Gastroesophageal sphincter (tissue), 4 donors: ENCODE measurements around the gene CH25H. TPM values are rescaled to one million over a fixed set of nuclear protein-coding genes. Genes with fewer than 3 reads are reported as not detected.
"Not testable (repeated sequence)": the region's sequence is repeated elsewhere in the genome, so short reads cannot be mapped to it uniquely, and the experiment has no call there.

Experiments used
- ATAC-seq: fragments of 150-250 bp; one replicate; pipeline ENCODE4 v1.9.1; 2016; ENCODE audit warnings: mild to moderate bottlenecking, moderate library complexity
- H3K27ac ChIP-seq, 4 donors: fragments of 200-600 bp; sonication (generic) in 3 of 4; 1 replicate in 3 of 4; 2 replicates in 1 of 4; pipeline ENCODE4 v1.5.1; 2016 to 2019
- H3K27me3 ChIP-seq: fragments of 200-600 bp; sonication (generic); one replicate; pipeline ENCODE4 v1.5.1; 2019
- H3K36me3 ChIP-seq, 2 donors: fragments of 200-600 bp; sonication (generic); one replicate each; pipeline ENCODE4 v1.5.1; 2019; ENCODE audit warnings: control low read depth in 1 of 2
- H3K4me1 ChIP-seq, 3 donors: fragments of 200-600 bp; sonication (generic); 1 replicate in 2 of 3; 2 replicates in 1 of 3; pipeline ENCODE4 v1.5.1; 2016 to 2019; ENCODE audit warnings: control low read depth in 2 of 3
- H3K4me3 ChIP-seq, 2 donors: fragments of 200-600 bp; sonication (generic); one replicate each; pipeline ENCODE4 v1.5.1; 2019; ENCODE audit warnings: mild to moderate bottlenecking in 1 of 2, moderate library complexity in 1 of 2
- H3K9me3 ChIP-seq, 3 donors: fragments of 200-600 bp; sonication (generic); one replicate each; pipeline ENCODE4 v1.5.1; 2017 to 2019; ENCODE audit warnings: control low read depth in 2 of 3
- EP300 ChIP-seq: sonication (generic); formaldehyde crosslinking; IDR thresholded peaks from one replicate; pipeline ENCODE4 v1.6.1; 2017; ENCODE audit warnings: antibody characterized with exemption, mild to moderate bottlenecking
- POLR2A ChIP-seq, 2 donors: fragments of 450-650 bp; IDR thresholded peaks; one replicate each; pipeline ENCODE4 v1.6.1; 2017; ENCODE audit warnings: antibody characterized with exemption in 2 of 2, mild to moderate bottlenecking in 2 of 2, moderate library complexity in 1 of 2
- POLR2AphosphoS5 ChIP-seq: sonication (generic); formaldehyde crosslinking; IDR thresholded peaks from one replicate; pipeline ENCODE4 v1.6.1; 2017; ENCODE audit warnings: antibody characterized with exemption
- WGBS, 2 donors: methylation state at CpG; one replicate each; pipeline ENCODE4 v1.1.5; 2018; ENCODE audit warnings: low coverage in 1 of 2; 5-methylcytosine and 5-hydroxymethylcytosine counted together
- total RNA-seq, 4 donors: library from RNA; depleted of rRNA; stranded (reverse); fragments of >200 nt; gene quantifications; one replicate each; pipeline ENCODE4 v1.1.0, GENCODE V29; 2016
- TF ChIP-seq, protein P1 (sequence below), 4 experiments: fragments of 200-600 bp in 2 of 4; fragments of 450-650 bp in 2 of 4; sonication (generic) in 1 of 4; IDR thresholded peaks; one replicate each; pipeline ENCODE4 v1.5.1; 2017 to 2019; ENCODE audit warnings: antibody characterized with exemption in 4 of 4, mild to moderate bottlenecking in 2 of 4, moderate library complexity in 2 of 4

The CH25H gene
- total RNA-seq, 4 donors from 2014 or later, result 0.93 to 16.8 (median 1.5) TPM

DNA sequence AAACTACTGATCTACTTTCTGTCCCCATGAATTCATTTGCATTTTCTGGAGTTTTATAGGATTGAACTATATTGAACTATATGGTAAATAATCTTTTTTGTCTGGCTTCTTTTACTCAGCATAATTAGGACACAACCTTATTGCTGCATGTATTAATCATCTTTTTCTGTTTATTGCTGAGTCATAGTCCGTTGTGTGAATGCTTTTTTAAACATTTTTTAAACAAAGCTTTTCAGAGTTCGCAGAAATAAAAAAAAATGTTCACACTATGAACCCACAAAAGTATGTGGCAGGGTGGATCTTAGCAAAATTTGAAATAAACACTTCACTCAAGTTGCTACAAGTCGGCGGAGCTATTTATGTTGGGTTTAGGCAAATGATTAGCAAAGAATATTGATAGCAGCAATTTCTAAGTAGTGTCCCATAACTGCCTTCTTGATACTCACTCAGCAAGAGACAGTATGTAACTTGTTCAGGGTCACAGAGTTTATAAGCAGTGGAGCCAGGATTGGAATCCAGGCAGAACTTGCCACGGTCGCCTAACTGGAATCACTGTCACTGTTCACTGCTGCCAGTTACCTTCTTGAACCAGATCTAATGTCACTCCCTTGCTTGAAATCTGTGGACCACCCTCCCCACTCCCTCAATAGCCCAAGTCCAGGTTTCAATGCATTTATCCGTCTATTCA, 5.6 kb downstream of the CH25H start:
- Histone ChIP-seq H3K36me3 (no peaks in the 10 kb centered on the region), H3K27me3 (no peaks in the 10 kb centered on the region), H3K4me3 (no peak overlapping the region), H3K4me1 (peaks cover 0 to 15% (median 2%) of the 10 kb centered on the region in 3 donors), H3K9me3 (no peaks in the 10 kb centered on the region), H3K27ac (no peak overlapping the region)
- ATAC-seq, result no peak
- TF ChIP-seq EP300 (no peak), POLR2A (IDR thresholded peaks at IDR 0.05) (no peak)
- TF ChIP-seq, protein P1, sequence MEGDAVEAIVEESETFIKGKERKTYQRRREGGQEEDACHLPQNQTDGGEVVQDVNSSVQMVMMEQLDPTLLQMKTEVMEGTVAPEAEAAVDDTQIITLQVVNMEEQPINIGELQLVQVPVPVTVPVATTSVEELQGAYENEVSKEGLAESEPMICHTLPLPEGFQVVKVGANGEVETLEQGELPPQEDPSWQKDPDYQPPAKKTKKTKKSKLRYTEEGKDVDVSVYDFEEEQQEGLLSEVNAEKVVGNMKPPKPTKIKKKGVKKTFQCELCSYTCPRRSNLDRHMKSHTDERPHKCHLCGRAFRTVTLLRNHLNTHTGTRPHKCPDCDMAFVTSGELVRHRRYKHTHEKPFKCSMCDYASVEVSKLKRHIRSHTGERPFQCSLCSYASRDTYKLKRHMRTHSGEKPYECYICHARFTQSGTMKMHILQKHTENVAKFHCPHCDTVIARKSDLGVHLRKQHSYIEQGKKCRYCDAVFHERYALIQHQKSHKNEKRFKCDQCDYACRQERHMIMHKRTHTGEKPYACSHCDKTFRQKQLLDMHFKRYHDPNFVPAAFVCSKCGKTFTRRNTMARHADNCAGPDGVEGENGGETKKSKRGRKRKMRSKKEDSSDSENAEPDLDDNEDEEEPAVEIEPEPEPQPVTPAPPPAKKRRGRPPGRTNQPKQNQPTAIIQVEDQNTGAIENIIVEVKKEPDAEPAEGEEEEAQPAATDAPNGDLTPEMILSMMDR (IDR thresholded peaks at IDR 0.05), result no peak
- WGBS, 2 donors, result 40 to 64% methylated on average over 6 to 7 of the region's 7 CpGs

DNA sequence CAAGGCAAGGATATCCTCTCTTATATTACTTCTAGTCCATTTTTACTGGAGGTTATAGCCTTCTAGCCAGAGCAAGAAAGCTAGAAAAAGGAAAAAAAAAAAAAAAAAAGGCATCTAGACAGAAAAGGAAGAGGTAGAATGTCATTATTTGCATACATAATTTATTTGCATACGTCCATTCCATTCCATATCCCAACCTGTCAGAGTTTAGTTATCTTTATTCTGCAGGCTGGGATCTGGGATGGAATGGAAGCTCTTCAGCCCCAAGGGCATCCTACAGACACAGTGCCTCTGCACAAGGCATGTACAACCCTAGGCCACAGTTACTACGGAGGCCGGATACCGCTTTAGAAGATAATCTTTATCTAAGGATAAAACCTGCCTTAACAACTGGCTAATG, 9.6 kb downstream of the CH25H start:
- Histone ChIP-seq H3K4me1 (peaks cover 0 to 11% (median 0%) of the 10 kb centered on the region in 3 donors), H3K4me3 (no peak overlapping the region), H3K27me3 (no peaks in the 10 kb centered on the region), H3K9me3 (no peaks in the 10 kb centered on the region), H3K36me3 (no peaks in the 10 kb centered on the region), H3K27ac (no peak overlapping the region)
- ATAC-seq, result no peak
- TF ChIP-seq EP300, result no peak
- TF ChIP-seq, protein P1 (IDR thresholded peaks at IDR 0.05), result no peak
- 83 to 90% methylated on average over 1 to 4 of the region's 4 CpGs for WGBS, 2 donors

DNA sequence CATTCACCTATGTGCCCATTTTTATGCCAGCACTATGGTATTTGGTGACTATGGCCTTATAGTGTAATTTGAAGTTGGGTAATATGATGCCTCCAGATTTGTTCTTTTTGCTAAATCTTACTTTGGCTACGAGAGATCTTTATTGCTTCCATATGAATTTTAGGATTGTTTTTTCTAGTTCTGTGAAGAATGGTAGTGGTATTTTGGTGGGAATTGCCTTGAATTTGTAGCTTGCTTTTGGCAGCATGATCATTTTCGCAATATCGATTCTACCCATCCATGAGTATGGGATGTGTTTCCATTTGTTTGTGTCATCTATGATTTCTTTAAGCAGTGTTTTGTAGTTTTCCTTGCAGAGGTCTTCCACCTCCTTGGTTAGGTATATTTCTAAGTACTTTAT, 15.8 kb downstream of the CH25H start:
- H3K9me3 ChIP-seq, H3K4me1 ChIP-seq, H3K27ac ChIP-seq, H3K27me3 ChIP-seq, H3K36me3 ChIP-seq, H3K4me3 ChIP-seq, ATAC-seq: not testable (repeated sequence)
- 93 to 98% methylated on average over 3 of the region's 3 CpGs for WGBS, 2 donors

DNA sequence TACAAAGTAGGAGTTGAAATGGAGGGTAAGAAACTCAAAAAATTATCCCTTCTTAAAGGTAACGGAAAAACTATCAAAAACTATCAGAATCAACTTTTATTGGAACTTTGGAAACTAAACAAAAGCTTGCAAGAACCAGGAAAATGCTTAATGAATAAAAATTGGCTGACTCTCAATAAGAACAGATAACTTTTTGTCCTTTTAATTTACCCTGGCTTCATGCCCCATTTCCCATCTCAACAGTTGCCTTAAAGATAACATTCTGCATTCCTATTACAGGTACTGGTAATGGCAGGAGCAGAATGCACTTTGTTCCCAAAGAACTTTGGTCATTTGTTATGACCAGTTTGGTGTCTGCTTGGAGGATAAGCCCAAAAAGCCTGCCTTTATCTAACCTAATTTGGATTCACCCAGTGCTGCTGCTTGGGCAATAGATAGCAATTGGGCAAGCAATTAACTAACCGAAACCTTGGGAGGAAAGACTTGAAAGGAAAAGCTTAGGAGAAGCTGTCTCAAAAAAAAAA, 17.8 kb downstream of the CH25H start:
- Histone ChIP-seq H3K4me3 (no peak overlapping the region), H3K9me3 (no peaks in the 10 kb centered on the region), H3K27ac (no peak overlapping the region), H3K4me1 (peaks cover 0 to 13% (median 3%) of the 10 kb centered on the region in 3 donors), H3K27me3 (no peaks in the 10 kb centered on the region), H3K36me3 (no peaks in the 10 kb centered on the region)
- WGBS, 2 donors, result 93 to 100% methylated on average over 1 to 2 of the region's 2 CpGs
- ATAC-seq, result no peak
- no peak for TF ChIP-seq EP300
- TF ChIP-seq, protein P1 (IDR thresholded peaks at IDR 0.05), result no peak
- TF ChIP-seq POLR2A (IDR thresholded peaks at IDR 0.05), result no peak
- TF ChIP-seq POLR2AphosphoS5, result no peak

DNA sequence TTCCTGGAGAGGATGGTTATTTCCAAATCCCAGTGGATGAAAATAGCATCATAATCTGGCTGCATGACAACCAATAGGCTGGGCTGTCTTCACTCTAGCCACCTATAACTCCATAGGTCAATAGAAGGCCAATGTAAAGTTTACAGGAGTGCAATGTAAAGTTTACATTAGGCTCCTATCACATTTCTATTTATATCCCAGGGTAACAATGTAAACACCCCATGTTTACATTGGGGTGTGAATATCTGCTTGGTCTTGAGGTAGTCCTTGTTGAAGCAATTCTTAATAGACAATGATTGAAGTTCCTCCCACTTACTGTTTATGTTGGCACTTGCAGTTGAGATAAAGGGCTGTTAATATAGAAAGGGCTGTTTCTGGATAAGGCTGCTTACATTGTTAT, 21.5 kb downstream of the CH25H start:
- peaks cover 0 to 13% (median 3%) of the 10 kb centered on the region in 3 donors for H3K4me1 ChIP-seq
- H3K27me3 ChIP-seq, result no peaks in the 10 kb centered on the region
- H3K4me3 ChIP-seq, result no peak overlapping the region
- no peak overlapping the region for H3K27ac ChIP-seq
- no peak for ATAC-seq
- H3K9me3 ChIP-seq, result no peaks in the 10 kb centered on the region
- no peaks in the 10 kb centered on the region for H3K36me3 ChIP-seq
- TF ChIP-seq EP300 (no peak), POLR2A (IDR thresholded peaks at IDR 0.05) (no peak), POLR2AphosphoS5 (no peak)
- TF ChIP-seq, protein P1 (IDR thresholded peaks at IDR 0.05), result no peak
